HG03342 (cell line): ENCODE results near the gene PLEKHA6.

Experiments
- ATAC-seq: cut with Tn5 transposase; IDR thresholded peaks from one replicate; pipeline ENCODE4 v1.9.1; 2021; ENCODE audit warnings: mild to moderate bottlenecking, moderate library complexity; ENCODE audit not compliant: unreplicated experiment

Gene PLEKHA6

DNA sequence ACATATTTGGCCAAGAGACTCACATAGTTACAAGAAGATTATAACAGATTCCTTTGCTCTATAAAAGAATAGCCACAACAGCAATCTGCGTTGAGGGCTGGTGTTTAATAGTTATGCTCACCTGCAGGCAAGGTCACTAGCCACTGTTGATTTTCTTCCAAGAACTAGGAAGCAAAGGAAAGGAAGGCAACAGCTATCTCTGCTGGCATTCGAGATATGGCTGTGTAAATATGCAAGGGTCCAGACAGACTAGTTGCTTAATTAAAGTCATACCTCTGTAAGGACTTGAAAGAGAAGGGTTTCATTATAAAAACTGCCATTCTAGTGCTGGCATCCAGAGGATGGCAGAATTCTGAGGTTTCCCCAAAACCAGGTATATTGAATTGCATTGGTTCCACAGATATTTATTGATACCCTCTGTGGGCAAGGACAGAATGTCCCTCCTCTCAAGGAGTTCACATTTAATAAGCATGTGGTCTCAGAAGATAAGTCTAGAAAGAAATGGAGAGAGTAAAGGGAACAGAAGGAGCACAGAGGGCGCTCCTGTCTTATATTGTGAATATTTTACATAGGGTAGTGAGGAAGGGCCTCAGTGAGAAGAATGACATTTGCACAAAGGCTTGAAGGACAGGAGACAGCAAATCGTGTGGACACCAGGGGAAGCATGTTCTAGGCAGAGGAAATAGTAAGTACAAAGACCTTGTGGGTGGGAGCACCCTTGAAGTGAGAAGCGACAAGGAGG is 23.6 kb upstream of the PLEKHA6 start:
- ATAC-seq: no peak

DNA sequence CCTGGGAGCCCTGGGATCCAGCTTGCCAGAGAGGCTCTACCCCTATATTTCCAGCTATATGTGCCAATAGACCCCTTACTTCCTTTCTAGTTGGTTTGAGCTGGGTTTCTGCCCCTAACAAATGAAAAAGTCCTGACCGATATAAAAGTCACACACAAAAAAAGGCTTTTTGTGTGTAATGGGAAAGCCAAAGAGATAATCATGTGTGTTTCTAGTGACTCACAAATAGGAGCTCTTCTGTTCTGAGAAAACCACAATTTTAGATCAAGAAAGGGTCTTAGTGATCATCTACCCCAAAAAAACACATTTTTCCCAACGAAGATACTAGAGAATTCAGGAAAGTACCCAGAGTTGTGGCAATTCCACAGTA is 23.0 kb upstream of the PLEKHA6 start:
- no peak for ATAC-seq

DNA sequence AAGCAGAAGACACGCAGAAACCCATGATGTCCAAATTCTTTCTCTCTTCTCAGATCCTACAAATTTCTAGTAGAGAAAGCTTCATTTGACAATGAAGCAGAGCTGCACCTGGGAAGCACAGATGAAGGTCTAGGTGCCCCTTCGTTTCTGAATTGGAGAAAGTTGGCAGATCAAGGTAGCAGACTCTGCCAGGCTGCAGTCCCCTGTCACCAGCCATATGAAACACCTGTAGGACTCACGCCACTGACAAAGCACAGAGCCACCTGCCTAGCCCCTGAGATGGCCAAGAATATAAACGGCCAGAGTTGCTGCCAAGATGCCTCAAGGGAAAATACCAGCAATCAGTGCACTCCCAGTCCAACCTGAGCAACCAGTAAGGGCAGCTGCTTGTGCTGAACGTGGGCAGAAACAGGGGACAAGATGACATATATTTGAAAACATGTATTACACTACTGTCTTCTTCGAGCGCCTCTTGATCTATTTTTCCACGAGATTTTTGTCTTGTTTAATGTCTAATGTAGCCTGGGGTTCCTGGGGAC is 20.6 kb upstream of the PLEKHA6 start:
- no peak for ATAC-seq

DNA sequence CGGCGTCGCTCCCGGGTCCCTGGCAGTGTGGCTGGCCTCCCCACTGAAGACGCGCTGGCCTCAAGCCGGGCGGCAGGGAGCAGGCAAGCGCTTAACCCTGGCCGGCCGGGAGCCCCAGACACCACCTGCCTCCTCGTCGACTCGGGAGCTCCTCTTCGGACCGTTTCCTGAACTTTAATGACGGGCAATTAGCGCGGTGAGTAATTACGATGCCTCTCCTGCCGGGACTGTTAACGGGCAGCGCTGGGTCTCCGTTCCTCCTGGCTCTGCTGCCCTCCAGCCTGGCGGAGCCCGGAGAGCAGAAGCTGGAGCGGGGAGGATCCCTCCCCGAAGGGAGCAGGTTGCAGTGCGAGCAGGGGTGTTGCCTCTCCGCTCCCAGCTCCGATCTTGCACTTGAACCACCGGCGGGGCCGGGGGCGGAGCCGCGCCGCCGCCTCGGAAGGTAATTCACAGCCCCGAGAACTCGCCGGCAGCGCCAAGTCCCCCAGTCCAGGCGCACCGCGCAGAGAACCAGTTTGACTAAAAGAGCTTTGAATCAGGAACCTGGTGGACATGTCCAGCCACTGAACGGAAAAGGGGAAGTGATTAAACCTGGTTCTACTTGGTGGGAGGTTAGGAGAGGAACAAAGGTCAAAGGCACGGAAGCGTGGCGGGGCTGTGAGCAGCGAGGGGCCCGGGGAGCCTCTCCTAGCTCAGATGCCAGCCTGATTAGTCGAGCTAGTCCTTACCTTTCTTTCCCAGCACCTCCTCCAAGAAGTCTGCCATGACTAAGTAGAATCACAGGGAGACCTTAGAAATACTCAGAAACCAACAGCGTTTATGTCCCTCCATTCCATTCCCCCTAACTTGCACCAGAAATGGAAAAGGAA is 18.3 kb upstream of the PLEKHA6 start:
- no peak for ATAC-seq

DNA sequence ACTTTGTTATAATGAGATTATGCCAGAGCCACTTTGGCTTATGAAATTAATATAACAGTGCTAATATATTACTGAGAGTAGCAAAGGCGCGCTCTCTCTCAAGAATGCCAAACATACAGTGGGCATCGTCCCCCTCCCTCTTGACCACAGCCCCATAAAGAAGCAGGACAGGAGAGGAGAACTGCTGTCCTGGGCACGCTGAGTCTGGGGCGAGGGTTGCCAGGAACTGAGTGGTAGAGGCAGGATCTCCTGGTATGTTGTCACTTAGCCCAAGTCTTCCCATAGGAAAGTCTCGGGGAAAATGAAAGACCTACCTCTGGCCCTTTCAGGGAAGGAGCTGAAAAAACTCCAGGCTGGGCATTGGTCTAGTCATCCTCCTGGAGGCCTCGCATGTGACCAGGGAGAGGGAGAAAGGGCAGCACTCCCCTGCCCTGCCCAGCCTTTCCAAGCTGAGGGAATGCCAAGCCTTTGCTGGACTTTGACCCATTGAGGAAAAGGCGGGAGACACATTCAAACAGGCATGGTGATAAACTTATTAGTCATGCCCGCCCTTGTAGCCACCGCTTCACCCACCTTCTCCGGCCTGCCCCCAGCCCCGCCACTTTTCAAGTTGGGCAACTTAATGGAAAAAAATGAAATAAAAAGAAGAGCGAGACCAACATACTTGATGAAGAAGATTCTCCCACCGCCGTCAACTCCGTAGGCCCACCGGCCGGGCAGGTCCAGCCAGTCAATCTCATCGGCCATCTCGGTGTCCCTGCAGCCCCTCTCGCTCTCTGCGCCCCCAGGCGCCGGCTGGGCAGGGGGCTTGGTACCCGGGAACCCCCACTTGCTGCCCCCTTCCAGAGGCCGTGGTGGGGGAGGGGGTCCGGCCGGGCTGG is 17.4 kb upstream of the PLEKHA6 start:
- no peak for ATAC-seq

DNA sequence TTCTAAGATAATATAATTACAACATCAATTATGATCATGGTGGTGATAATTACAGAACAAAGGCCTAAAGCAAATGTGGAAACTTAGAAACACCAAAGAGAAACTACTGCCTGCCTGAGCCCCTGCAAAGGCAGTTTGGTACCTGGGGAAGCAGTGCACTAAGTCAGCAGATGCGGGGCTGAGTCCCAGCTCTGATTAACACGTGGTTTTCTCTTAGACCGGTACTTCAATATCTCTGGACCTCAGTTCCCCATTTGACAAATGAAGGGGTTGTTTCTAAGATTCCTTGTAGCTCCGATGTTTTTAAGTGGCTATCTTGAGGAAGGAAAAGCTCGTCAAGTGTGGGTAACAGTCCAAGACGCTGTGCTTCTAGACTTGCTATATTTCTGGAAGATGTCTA is 16.7 kb upstream of the PLEKHA6 start:
- ATAC-seq: no peak

DNA sequence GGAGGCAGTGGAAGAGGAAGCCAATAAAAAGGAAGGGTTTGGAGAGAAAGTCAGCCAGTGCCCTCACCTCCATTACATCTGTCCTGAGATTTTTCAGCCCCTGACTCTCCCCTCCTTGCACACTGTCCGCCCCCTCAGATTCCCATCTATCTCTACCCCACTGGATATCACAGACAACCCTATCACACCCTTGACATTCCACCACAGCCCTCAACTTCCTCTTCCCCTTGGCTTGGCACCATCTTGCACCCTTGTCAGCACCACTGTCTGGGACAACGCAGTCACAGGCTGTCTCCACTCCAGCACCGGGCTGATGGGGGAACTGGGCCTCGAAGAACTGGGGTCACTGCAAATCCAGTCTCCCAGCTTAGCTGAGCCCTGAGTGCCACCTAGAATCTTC is 14.2 kb upstream of the PLEKHA6 start:
- no peak for ATAC-seq

DNA sequence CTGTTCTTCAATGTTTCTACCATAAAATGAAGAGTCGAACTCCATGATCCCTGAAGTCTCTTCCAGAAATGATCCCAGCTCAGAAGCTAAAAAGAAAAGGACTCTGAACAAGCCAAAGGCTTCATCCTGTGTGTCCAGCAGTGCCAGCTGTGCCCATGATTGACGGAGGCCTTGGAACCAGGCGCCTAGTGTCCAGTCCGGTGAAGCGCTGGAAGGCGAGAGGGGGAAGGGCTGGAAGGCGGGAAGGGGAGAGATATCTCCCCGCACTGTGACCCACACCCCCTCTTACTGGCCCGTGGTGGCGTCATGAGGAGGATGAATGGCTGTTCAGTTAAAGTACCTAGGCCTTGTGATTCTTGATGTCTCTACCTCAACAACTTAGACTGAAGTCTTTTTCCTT is 10.4 kb upstream of the PLEKHA6 start:
- no peak for ATAC-seq

DNA sequence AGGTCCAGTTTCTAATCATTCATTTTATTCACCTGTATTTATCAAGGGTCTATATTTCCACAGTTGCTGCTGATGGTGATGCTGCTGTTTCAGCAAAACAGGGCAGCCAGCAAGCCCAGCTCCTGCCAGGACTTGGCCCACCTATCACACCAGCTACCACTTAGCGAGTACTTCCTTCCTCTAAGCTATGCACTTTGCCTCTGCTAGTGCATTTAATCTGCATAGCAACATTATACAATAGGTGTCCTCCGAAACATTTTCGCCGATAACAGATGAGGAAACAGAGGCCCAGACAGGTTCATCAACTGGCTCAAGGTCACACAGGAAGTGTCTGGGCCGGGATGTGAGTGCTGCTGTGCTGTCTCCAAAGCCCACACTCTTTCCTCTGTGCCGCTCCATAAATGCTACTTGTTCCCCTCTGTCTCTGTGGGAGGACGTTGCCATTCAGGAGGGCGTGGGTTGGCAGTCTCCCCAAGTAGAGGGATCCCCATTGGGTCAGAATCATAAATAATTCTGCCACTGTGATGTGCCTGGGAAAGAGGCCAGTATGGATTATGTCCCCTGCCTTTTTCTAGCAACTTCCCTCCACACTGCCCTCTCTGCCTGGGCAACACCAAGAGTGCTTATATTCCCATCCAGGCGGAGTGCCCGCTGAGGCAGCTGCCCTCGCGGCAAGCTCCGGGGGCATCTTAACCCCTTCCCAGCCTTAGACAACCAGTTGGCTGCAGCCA is 9.4 kb upstream of the PLEKHA6 start:
- no peak for ATAC-seq

DNA sequence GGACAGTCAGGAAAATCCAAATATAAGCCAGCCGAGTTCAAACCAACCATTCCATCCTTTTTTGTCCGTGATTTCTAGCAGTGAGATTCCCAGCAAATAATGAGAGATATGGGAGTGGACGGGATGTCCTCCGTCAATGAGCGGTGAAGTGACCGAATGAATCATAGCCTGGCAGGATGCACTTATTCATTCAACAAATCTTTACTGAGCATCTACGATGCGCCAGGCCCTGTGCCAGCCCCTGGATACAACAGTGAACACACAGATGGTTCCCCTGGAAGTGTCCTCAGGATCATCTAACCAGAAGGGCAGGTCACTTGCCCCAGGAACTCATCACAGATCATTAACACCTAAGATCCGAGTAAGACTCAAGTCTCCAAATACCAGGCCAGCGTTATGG is 8.2 kb upstream of the PLEKHA6 start:
- no peak for ATAC-seq

DNA sequence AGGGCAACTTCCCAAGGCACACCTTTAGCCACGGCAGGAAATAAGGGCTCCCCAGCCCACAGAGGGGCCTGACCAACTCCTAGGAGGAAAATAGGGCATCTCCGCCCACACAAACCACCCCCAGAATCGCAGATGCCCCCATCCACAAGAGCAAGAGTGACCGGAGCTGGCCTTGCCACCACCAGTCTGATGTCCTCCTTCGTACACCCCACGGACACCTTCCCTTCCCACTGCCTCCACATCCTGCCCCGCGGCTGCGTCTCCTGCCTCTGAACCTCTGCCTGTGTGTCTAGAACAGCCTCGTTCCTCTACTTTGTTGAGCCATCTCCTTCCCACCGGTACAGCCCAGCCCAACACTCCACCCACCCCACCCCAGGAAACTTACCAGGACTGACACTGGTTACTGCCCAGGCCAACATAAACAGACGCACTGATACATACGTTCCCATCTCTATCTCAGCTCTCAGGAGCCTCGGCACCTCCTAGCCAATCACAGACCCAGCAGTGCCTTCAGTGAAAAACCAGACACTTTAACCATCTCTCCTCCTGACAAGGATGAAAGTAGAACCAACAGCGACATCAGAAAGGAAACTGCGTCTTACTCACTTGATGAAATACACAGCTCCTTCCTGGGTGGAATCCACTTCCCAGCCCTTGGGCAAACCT is 7.6 kb upstream of the PLEKHA6 start:
- ATAC-seq: no peak

DNA sequence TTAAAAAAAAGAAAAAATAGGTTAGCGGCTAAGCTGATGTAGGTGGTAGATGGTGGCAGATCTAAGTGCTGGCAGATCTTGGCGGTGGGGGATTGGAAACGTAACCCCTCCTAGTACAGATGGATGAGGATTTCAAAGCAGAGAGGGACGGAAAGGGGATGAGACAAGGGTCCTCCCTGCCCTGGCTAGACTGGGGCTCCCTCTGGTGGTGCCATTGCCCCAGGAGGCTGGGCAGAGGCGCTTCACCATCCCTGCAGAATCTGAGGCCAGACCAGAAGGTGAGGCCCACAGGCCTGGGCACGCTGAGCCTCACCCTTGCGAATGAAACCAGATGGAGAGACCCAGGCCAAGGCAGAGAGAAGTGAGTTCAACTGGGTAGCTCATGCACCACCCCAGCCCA is 7.0 kb upstream of the PLEKHA6 start:
- no peak for ATAC-seq

DNA sequence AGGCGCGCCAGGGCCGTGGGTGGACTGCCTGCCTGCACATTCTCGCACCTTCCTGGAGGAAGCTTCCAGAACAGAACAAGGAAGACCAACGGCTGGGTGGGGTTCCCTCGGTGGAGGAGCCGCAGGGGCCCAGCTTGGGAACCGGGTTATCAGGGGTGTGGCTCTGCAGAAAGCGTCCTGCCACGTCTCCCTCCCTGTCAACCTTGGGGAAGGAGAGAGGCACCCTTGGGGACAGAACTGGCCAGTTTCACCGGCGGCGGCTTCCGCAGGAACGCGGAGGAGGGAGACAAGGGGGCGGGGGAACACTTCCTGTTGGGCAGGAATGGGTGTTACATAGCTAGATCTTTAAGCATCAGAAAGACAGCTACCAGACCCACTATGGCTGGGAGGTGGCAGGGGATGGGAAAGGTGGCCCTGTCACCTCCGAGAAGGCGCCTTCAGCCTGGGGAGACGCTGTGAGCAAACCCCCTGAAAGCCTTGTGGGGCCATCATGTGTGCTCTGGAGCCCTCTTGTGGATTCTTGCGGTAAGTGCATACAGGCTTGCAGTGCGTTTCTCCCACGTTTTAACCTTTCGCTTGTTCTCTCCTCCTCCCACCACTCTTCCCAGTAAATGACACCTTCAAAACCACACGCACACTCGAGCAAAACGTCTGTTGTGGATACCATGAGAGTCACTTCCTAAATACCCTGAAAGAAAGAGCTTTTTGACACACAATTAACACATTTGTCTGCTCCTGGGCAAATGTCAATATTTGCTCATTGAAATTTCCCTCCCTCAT is 3.8 kb upstream of the PLEKHA6 start:
- no peak for ATAC-seq

DNA sequence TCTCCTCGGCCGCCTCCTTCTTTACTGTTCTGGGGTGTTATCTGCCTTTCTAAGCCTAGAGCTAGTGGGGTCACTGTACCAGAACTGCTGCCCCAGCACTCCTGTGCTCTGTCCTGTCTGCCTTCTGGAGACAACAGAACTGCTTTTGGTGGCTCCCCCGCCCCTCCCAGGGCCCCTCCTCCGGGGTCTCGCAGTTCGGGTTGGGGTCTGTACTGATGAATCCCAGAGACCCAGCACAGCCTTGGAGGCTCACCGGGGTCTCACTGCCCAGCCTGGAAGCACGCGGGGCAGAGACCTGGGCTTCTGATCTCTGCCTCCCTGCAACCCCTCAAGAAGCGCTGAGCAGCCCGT is 3.2 kb upstream of the PLEKHA6 start:
- no peak for ATAC-seq

DNA sequence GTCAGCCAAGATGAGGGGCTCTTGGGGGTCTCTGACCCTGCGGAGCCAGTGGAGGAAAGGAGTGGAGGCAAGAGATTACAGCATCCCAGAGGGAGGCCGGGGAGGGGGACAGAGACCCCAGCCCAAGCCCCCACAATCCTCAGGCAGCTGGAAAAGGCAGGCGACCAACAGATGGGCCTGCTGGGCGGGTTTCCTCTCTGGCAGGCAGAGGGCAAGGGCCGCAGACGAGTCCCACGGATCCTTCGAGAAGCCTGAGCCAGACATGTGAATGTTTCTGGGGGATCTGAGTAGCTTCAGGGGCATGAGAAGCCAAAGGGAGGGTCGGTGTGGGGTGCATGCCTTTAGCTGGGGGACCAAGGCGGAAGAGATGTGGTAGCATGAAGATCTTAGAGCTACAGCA is 2.1 kb upstream of the PLEKHA6 start:
- ATAC-seq: no peak

DNA sequence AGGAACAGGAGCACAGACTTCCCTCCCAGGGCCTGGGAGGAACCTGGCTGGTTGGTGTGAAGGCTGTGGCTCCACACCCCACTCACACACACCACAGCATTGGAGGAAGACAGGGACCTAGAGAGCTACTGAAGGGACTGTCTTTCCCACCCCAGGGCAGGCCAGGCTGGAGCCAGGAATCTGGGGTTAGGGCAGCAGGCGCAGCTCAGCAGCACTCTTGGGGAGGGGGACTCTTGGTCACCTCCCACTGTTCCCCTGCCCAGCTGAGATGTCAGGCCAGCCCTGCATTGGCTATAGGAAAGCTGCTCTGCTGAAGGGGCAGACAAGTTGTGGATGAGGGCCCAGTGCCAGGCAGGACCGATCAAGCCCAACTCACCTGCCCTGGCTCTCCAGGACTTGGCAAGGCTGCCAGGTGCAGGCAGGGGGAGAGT is 1.6 kb upstream of the PLEKHA6 start:
- no peak for ATAC-seq

DNA sequence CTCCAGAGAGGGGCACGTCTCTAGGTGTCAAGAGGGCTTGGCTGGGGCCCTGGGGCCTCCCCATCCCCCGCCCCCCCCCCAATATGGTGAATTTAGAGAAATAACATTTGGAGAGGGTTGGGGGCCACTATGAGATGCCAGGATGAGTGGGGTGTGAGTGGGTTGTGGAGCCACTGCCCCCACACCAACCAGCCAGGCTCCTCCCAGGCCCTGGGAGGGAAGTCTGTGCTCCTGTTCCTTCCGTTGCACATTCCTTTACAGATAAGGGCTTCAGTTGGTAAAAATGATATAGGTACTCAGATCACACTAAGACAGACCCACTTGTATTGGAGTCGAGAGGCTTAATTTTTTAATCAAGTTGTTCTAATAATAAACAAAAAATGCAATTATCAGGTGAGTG is 585 bp upstream of the PLEKHA6 start:
- ATAC-seq: no peak

DNA sequence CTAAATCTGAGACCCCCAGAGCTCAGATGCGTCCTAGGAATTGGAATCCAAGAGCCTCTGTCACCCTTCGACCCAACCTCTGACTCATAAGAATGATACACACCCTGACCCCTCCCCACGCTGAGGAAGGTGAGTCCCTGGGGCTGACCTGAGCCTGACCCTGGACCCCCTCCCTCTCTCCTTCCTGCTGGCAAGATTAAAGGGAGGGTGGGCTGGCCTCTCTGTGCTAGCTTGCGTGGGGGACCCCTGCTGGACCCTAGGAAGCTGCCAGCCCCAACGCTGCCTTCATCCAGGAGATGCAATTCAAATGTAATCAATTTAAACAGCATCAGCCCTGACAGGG is 627 bp downstream of the PLEKHA6 start:
- ATAC-seq: no peak

DNA sequence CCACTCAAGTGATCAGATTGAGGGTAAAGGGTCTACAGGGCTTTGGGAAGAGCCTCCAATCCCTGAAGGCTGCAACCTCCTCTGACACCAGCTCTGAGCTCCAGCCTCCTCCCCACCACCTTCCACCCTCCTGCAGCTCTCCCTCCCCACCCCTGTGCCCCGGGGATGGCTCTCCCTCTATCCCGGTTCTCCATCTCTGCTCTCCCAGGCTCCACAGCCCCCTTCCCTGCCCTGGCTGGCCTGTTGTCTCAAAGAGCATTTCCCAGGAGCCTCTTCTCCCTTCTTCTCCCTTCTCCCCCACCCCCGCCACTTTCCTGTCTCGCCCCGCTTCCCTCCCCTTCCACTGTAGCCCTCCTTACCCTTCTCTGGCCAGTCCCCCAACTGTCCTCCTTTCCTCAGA is 1.1 kb downstream of the PLEKHA6 start:
- no peak for ATAC-seq
